Measurements from ENCODE around the gene KLHL42.
"Not testable (repeated sequence)": the region's sequence is repeated elsewhere in the genome, so short reads cannot be mapped to it uniquely, and the experiment has no call there.

The KLHL42 gene

GRCh38 chr12:27779920-27780611 is at the start of gene KLHL42, which contains the start of gene MANSC4:
Gene KLHL42, plus strand, starts transcription at chr12:27780233. Its CDS starts 98 bp downstream, at chr12:27780331.
Gene MANSC4, minus strand, starts transcription at chr12:27780236. Its CDS starts 8,960 bp downstream, at chr12:27771276.
- peak; percentile 84 for DNase-seq (ENCODE audit: low read depth)
- Histone ChIP-seq H3K36me3 (ENCODE audit: control insufficient read depth, insufficient read depth, low read length, severe bottlenecking) (peaks cover 5% of the 10 kb centered on the region), H3K9ac (ENCODE audit: low read length) (peak within 1 kb of the TSS; percentile 89), H3K4me3 (ENCODE audit: low read length) (peak within 1 kb of the TSS; percentile 85), H3K27me3 (replicated peaks; ENCODE audit: control insufficient read depth, insufficient read depth, low read length) (no peaks in the 10 kb centered on the region), H3K9me3 (ENCODE audit: control insufficient read depth, low read length) (no peaks in the 10 kb centered on the region), H3K4me1 (ENCODE audit: control insufficient read depth, insufficient read depth, low read length) (peaks cover 25% of the 10 kb centered on the region)

GRCh38 chr12:27732281-27732680 is 47.8 kb upstream of the KLHL42 start:
- DNase-seq (ENCODE audit: low read depth): no peak
- no peaks in the 10 kb centered on the region for H3K27me3 ChIP-seq (replicated peaks; ENCODE audit: control insufficient read depth, insufficient read depth, low read length)
- peaks cover 7% of the 10 kb centered on the region for H3K4me1 ChIP-seq (ENCODE audit: control insufficient read depth, insufficient read depth, low read length)
- H3K9ac ChIP-seq (ENCODE audit: low read length): no peak overlapping the region
- no peak overlapping the region for H3K4me3 ChIP-seq (ENCODE audit: low read length)
- no peaks in the 10 kb centered on the region for H3K9me3 ChIP-seq (ENCODE audit: control insufficient read depth, low read length)
- H3K36me3 ChIP-seq (ENCODE audit: control insufficient read depth, insufficient read depth, low read length, severe bottlenecking): peaks cover 68% of the 10 kb centered on the region

- Histone ChIP-seq H3K27me3 (replicated peaks; ENCODE audit: control insufficient read depth, insufficient read depth, low read length) (no peaks in the 10 kb centered on the region), H3K4me3 (ENCODE audit: low read length) (no peak overlapping the region), H3K36me3 (ENCODE audit: control insufficient read depth, insufficient read depth, low read length, severe bottlenecking) (peaks cover 68% of the 10 kb centered on the region), H3K9me3 (ENCODE audit: control insufficient read depth, low read length) (no peaks in the 10 kb centered on the region), H3K9ac (ENCODE audit: low read length) (no peak overlapping the region), H3K4me1 (ENCODE audit: control insufficient read depth, insufficient read depth, low read length) (peaks cover 7% of the 10 kb centered on the region)
- DNase-seq (ENCODE audit: low read depth): peak; percentile 74
Measured at GRCh38 chr12:27733052-27733656, 46.9 kb upstream of the KLHL42 start.

GRCh38 chr12:27733791-27734190 is 46.2 kb upstream of the KLHL42 start:
- no peaks in the 10 kb centered on the region for H3K27me3 ChIP-seq (replicated peaks; ENCODE audit: control insufficient read depth, insufficient read depth, low read length)
- H3K4me1 ChIP-seq (ENCODE audit: control insufficient read depth, insufficient read depth, low read length): peaks cover 7% of the 10 kb centered on the region
- H3K36me3 ChIP-seq (ENCODE audit: control insufficient read depth, insufficient read depth, low read length, severe bottlenecking): peaks cover 73% of the 10 kb centered on the region
- no peak overlapping the region for H3K4me3 ChIP-seq (ENCODE audit: low read length)
- no peaks in the 10 kb centered on the region for H3K9me3 ChIP-seq (ENCODE audit: control insufficient read depth, low read length)
- peak; percentile 56 for DNase-seq (ENCODE audit: low read depth)
- no peak overlapping the region for H3K9ac ChIP-seq (ENCODE audit: low read length)

GRCh38 chr12:27734321-27734720 is 45.7 kb upstream of the KLHL42 start:
- H3K36me3 ChIP-seq (ENCODE audit: control insufficient read depth, insufficient read depth, low read length, severe bottlenecking): peaks cover 79% of the 10 kb centered on the region
- H3K4me1 ChIP-seq (ENCODE audit: control insufficient read depth, insufficient read depth, low read length); DNase-seq (ENCODE audit: low read depth); H3K9me3 ChIP-seq (ENCODE audit: control insufficient read depth, low read length); H3K9ac ChIP-seq (ENCODE audit: low read length); H3K27me3 ChIP-seq (replicated peaks; ENCODE audit: control insufficient read depth, insufficient read depth, low read length); H3K4me3 ChIP-seq (ENCODE audit: low read length): not testable (repeated sequence)

GRCh38 chr12:27743601-27744000 is 36.4 kb upstream of the KLHL42 start:
- Histone ChIP-seq H3K27me3 (replicated peaks; ENCODE audit: control insufficient read depth, insufficient read depth, low read length) (no peaks in the 10 kb centered on the region), H3K4me1 (ENCODE audit: control insufficient read depth, insufficient read depth, low read length) (peaks cover 26% of the 10 kb centered on the region)

GRCh38 chr12:27745734-27746133 is 34.3 kb upstream of the KLHL42 start:
- not testable (repeated sequence) for H3K9ac ChIP-seq (ENCODE audit: low read length); DNase-seq (ENCODE audit: low read depth); H3K4me3 ChIP-seq (ENCODE audit: low read length); H3K9me3 ChIP-seq (ENCODE audit: control insufficient read depth, low read length); H3K27me3 ChIP-seq (replicated peaks; ENCODE audit: control insufficient read depth, insufficient read depth, low read length)
- Histone ChIP-seq H3K36me3 (ENCODE audit: control insufficient read depth, insufficient read depth, low read length, severe bottlenecking) (peaks cover 26% of the 10 kb centered on the region), H3K4me1 (ENCODE audit: control insufficient read depth, insufficient read depth, low read length) (peaks cover 29% of the 10 kb centered on the region)

More at GRCh38 chr12:27743601-27744000, 36.4 kb upstream of the KLHL42 start:
- no peak for DNase-seq (ENCODE audit: low read depth)
- Histone ChIP-seq H3K36me3 (ENCODE audit: control insufficient read depth, insufficient read depth, low read length, severe bottlenecking) (peaks cover 40% of the 10 kb centered on the region), H3K4me3 (ENCODE audit: low read length) (no peak overlapping the region), H3K9ac (ENCODE audit: low read length) (no peak overlapping the region), H3K9me3 (ENCODE audit: control insufficient read depth, low read length) (no peaks in the 10 kb centered on the region)

GRCh38 chr12:27747111-27747820 is 32.8 kb upstream of the KLHL42 start:
- peak; percentile 32 for DNase-seq (ENCODE audit: low read depth)
- peaks cover 31% of the 10 kb centered on the region for H3K36me3 ChIP-seq (ENCODE audit: control insufficient read depth, insufficient read depth, low read length, severe bottlenecking)

GRCh38 chr12:27751386-27752047 is 28.5 kb upstream of the KLHL42 start:
- Histone ChIP-seq H3K9ac (ENCODE audit: low read length) (no peak overlapping the region), H3K27me3 (replicated peaks; ENCODE audit: control insufficient read depth, insufficient read depth, low read length) (no peaks in the 10 kb centered on the region), H3K4me3 (ENCODE audit: low read length) (no peak overlapping the region), H3K4me1 (ENCODE audit: control insufficient read depth, insufficient read depth, low read length) (peaks cover 22% of the 10 kb centered on the region), H3K36me3 (ENCODE audit: control insufficient read depth, insufficient read depth, low read length, severe bottlenecking) (peaks cover 31% of the 10 kb centered on the region), H3K9me3 (ENCODE audit: control insufficient read depth, low read length) (no peaks in the 10 kb centered on the region)
- DNase-seq (ENCODE audit: low read depth): no peak

More at GRCh38 chr12:27747111-27747820, 32.8 kb upstream of the KLHL42 start:
- Histone ChIP-seq H3K9me3 (ENCODE audit: control insufficient read depth, low read length) (no peaks in the 10 kb centered on the region), H3K4me3 (ENCODE audit: low read length) (peak overlapping the region; percentile 67), H3K9ac (ENCODE audit: low read length) (peak overlapping the region; percentile 83), H3K4me1 (ENCODE audit: control insufficient read depth, insufficient read depth, low read length) (peaks cover 29% of the 10 kb centered on the region), H3K27me3 (replicated peaks; ENCODE audit: control insufficient read depth, insufficient read depth, low read length) (no peaks in the 10 kb centered on the region)

- Histone ChIP-seq H3K4me3 (ENCODE audit: low read length) (no peak overlapping the region), H3K9ac (ENCODE audit: low read length) (no peak overlapping the region), H3K27me3 (replicated peaks; ENCODE audit: control insufficient read depth, insufficient read depth, low read length) (no peaks in the 10 kb centered on the region), H3K9me3 (ENCODE audit: control insufficient read depth, low read length) (no peaks in the 10 kb centered on the region), H3K4me1 (ENCODE audit: control insufficient read depth, insufficient read depth, low read length) (peaks cover 8% of the 10 kb centered on the region), H3K36me3 (ENCODE audit: control insufficient read depth, insufficient read depth, low read length, severe bottlenecking) (peaks cover 32% of the 10 kb centered on the region)
- no peak for DNase-seq (ENCODE audit: low read depth)
Measured at GRCh38 chr12:27754795-27755194, 25.2 kb upstream of the KLHL42 start.
